Activated CD8-positive, alpha-beta T cell treated with anti-CD3 and anti-CD28 coated beads for 36 hours (primary cell): ENCODE results near the gene NECAB2. TPM values are rescaled to one million over a fixed set of nuclear protein-coding genes. Genes with fewer than 3 reads are reported as not detected.

ENCODE experiments used
- ATAC-seq: fragments of 200-7000 bp; cut with Tn5 transposase; one replicate; pipeline ENCODE4 v1.10.0; 2021; ENCODE audit warnings: mild to moderate bottlenecking, moderate library complexity
- CTCF ChIA-PET: fragments of 350-600 bp; sonication (Branson Sonifier 250); formaldehyde crosslinking; loops from one replicate; lab custom pipeline; 2021; ENCODE audit warnings: antibody characterized with exemption; lab: Charles Lee
- POLR2A ChIA-PET: fragments of 350-600 bp; sonication (Branson Sonifier 250); formaldehyde crosslinking; loops from one replicate; lab custom pipeline; 2021; ENCODE audit warnings: antibody characterized with exemption; lab: Charles Lee
- DNase-seq: peaks from one replicate; pipeline ENCODE4 v3.0.0-alpha.2; 2020
- H3K27ac Mint-ChIP-seq: one replicate; pipeline ENCODE4 v1.8.0; 2021; ENCODE audit warnings: mild to moderate bottlenecking, mixed read lengths
- H3K27me3 Mint-ChIP-seq: one replicate; pipeline ENCODE4 v1.8.0; 2021; ENCODE audit warnings: mixed read lengths
- H3K36me3 Mint-ChIP-seq: one replicate; pipeline ENCODE4 v1.8.0; 2021; ENCODE audit warnings: low read depth, mixed read lengths
- H3K4me1 Mint-ChIP-seq: one replicate; pipeline ENCODE4 v1.8.0; 2021; ENCODE audit warnings: low read depth, mixed read lengths
- H3K4me3 Mint-ChIP-seq: one replicate; pipeline ENCODE4 v1.8.0; 2021; ENCODE audit warnings: mild to moderate bottlenecking, moderate library complexity, mixed read lengths
- H3K9me3 Mint-ChIP-seq: one replicate; pipeline ENCODE4 v1.8.0; 2021; ENCODE audit warnings: mixed read lengths
- CTCF ChIP-seq: fragments of 200-600 bp; IDR thresholded peaks from one replicate; pipeline ENCODE4 v1.8.0; 2022; ENCODE audit warnings: antibody characterized with exemption, mild to moderate bottlenecking
- intact Hi-C: fragments of 100-400 bp; cut with micrococcal nuclease; formaldehyde crosslinking; loops from one replicate; pipeline ENCODE4 v1.10.0; 2022
- total RNA-seq, 2 experiments: library from RNA; stranded (reverse); gene quantifications; one replicate each; pipeline ENCODE4 v1.2.3, GENCODE V29; 2021

The NECAB2 gene
- total RNA-seq, 2 experiments from 2014 or later: not detected

GRCh38 chr16:83935858-83936255 lies 32.2 kb upstream of the NECAB2 start:
- no peak for ATAC-seq
- H3K9me3 Mint-ChIP-seq: no peaks in the 10 kb centered on the region
- no peaks in the 10 kb centered on the region for H3K27me3 Mint-ChIP-seq
- ChIA-PET CTCF (interaction anchor here (0.5 to 1.1 kb wide), 2 partner anchors 9 to 79 kb away, joined by 3 read pairs; no protein-coding TSS in a partner anchor), POLR2A (no interaction called here)
- H3K4me3 Mint-ChIP-seq: no peak overlapping the region
- H3K4me1 Mint-ChIP-seq: peaks cover 7% of the 10 kb centered on the region
- TF ChIP-seq CTCF: no peak
- no peak for DNase-seq
- no peaks in the 10 kb centered on the region for H3K36me3 Mint-ChIP-seq
- no peak overlapping the region for H3K27ac Mint-ChIP-seq
- intact Hi-C loops: no loop called here

- intact Hi-C loops: no loop called here
- peaks cover 7% of the 10 kb centered on the region for H3K4me1 Mint-ChIP-seq
- no peak for TF ChIP-seq CTCF
- no peaks in the 10 kb centered on the region for H3K27me3 Mint-ChIP-seq
- no peak overlapping the region for H3K27ac Mint-ChIP-seq
- CTCF ChIA-PET: interaction anchor here (1.1 to 2.3 kb wide), 3 partner anchors 9 to 127 kb away, joined by 3 to 9 read pairs (median 3); no protein-coding TSS in a partner anchor
- no peaks in the 10 kb centered on the region for H3K9me3 Mint-ChIP-seq
- DNase-seq (no peak), ATAC-seq (no peak)
- H3K36me3 Mint-ChIP-seq: no peaks in the 10 kb centered on the region
- POLR2A ChIA-PET: no interaction called here
- no peak overlapping the region for H3K4me3 Mint-ChIP-seq
Observed at GRCh38 chr16:83936581-83937165, 31.4 kb upstream of the NECAB2 start.

- no peak for TF ChIP-seq CTCF
- no peak overlapping the region for H3K27ac Mint-ChIP-seq
- ChIA-PET POLR2A (no interaction called here), CTCF (interaction anchor here (1.4 to 2.3 kb wide), 2 partner anchors 10 to 127 kb away, joined by 3 to 9 read pairs; no protein-coding TSS in a partner anchor)
- H3K4me1 Mint-ChIP-seq: peaks cover 7% of the 10 kb centered on the region
- ATAC-seq (no peak), DNase-seq (no peak)
- H3K27me3 Mint-ChIP-seq: no peaks in the 10 kb centered on the region
- H3K9me3 Mint-ChIP-seq: no peaks in the 10 kb centered on the region
- no peak overlapping the region for H3K4me3 Mint-ChIP-seq
- H3K36me3 Mint-ChIP-seq: no peaks in the 10 kb centered on the region
- intact Hi-C loops: no loop called here
Observed at GRCh38 chr16:83937267-83937666, 30.8 kb upstream of the NECAB2 start.

- Mint-ChIP-seq H3K4me1 (peaks cover 7% of the 10 kb centered on the region), H3K4me3 (no peak overlapping the region), H3K27ac (no peak overlapping the region), H3K27me3 (no peaks in the 10 kb centered on the region), H3K36me3 (no peaks in the 10 kb centered on the region), H3K9me3 (no peaks in the 10 kb centered on the region)
- no peak for TF ChIP-seq CTCF
- ChIA-PET CTCF (interaction anchor here (1.1 to 2.3 kb wide), 2 partner anchors 11 to 19 kb away, joined by 4 to 9 read pairs; no protein-coding TSS in a partner anchor), POLR2A (no interaction called here)
- ATAC-seq: no peak
- no peak for DNase-seq
- intact Hi-C loops: no loop called here
Observed at GRCh38 chr16:83937922-83938885, 29.8 kb upstream of the NECAB2 start.
